Kidney capillary endothelial cell (primary cell): Measurements from ENCODE around the gene ZNF462.

Experiments
- DNase-seq: peaks from one replicate; pipeline ENCODE4 v3.0.0-alpha.2; 2018; ENCODE audit warnings: low spot score

Gene ZNF462

GRCh38 chr9:107060062-107060461 is 197.1 kb downstream of the ZNF462 start:
- DNase-seq = no peak
